Bronchial epithelial cell (primary cell): ENCODE data around the gene MTERF1. TPM values are rescaled to one million over a fixed set of nuclear protein-coding genes. Genes with fewer than 3 reads are reported as not detected.

ENCODE experiments used
- DNase-seq: peaks from one replicate; pipeline ENCODE4 v3.0.0-alpha.2; 2010; ENCODE audit warnings: low read depth
- FAIRE-seq: peaks from 2 replicates; lab custom pipeline; 2011; peaks lifted over from hg19 to GRCh38; lab: Jason Lieb, UNC
- H3K27me3 ChIP-seq: 2 replicates; pipeline ENCODE4 v1.5.1; 2011; ENCODE audit warnings: low read length; ENCODE audit not compliant: control insufficient read depth, insufficient read depth
- H3K36me3 ChIP-seq: 2 replicates; pipeline ENCODE4 v1.5.1; 2011; ENCODE audit warnings: low read length; ENCODE audit not compliant: control insufficient read depth, insufficient read depth
- H3K4me3 ChIP-seq: 2 replicates; pipeline ENCODE4 v1.5.1; 2011; ENCODE audit warnings: mild to moderate bottlenecking, low read depth, low read length, control low read depth
- CTCF ChIP-seq: IDR thresholded peaks from 2 replicates; pipeline ENCODE4 v1.5.1; 2011; ENCODE audit warnings: mild to moderate bottlenecking, moderate library complexity, low read length, control low read depth, inconsistent platforms; ENCODE audit not compliant: insufficient read depth, severe bottlenecking
- total RNA-seq: library from RNA; depleted of rRNA; stranded (reverse); fragments of >200 nt; gene quantifications from 2 replicates; pipeline ENCODE4 v1.2.1, GENCODE V29; 2014

The MTERF1 gene
- total RNA-seq, 1 donor from 2014 or later: 10.3 TPM

GRCh38 chr7:91852263-91852741, 28.2 kb downstream of the MTERF1 start:
- Histone ChIP-seq H3K36me3 (no peaks in the 10 kb centered on the region), H3K27me3 (no peaks in the 10 kb centered on the region), H3K4me3 (no peak overlapping the region)
- peak; percentile 52 for TF ChIP-seq CTCF
- DNase-seq (peak; percentile 92), FAIRE-seq (no peak)

- Histone ChIP-seq H3K27me3 (no peaks in the 10 kb centered on the region), H3K36me3 (no peaks in the 10 kb centered on the region), H3K4me3 (no peak overlapping the region)
- no peak for TF ChIP-seq CTCF
- DNase-seq (peak; percentile 89), FAIRE-seq (no peak)
These were observed 30.0 kb downstream of the MTERF1 start for GRCh38 chr7:91850455-91850854.

GRCh38 chr7:91847876-91848588, 32.5 kb downstream of the MTERF1 start:
- no peak for TF ChIP-seq CTCF
- FAIRE-seq: no peak
- Histone ChIP-seq H3K4me3 (no peak overlapping the region), H3K36me3 (no peaks in the 10 kb centered on the region), H3K27me3 (no peaks in the 10 kb centered on the region)
- DNase-seq: no peak

- no peaks in the 10 kb centered on the region for H3K36me3 ChIP-seq
- no peak for DNase-seq
- no peak for FAIRE-seq
- no peak overlapping the region for H3K4me3 ChIP-seq
- TF ChIP-seq CTCF: no peak
- H3K27me3 ChIP-seq: no peaks in the 10 kb centered on the region
These were observed 33.3 kb downstream of the MTERF1 start for GRCh38 chr7:91847231-91847630.

- no peaks in the 10 kb centered on the region for H3K27me3 ChIP-seq
- FAIRE-seq: no peak
- DNase-seq: no peak
- H3K36me3 ChIP-seq: no peaks in the 10 kb centered on the region
- no peak overlapping the region for H3K4me3 ChIP-seq
- no peak for TF ChIP-seq CTCF
These were observed 34.1 kb downstream of the MTERF1 start for GRCh38 chr7:91846436-91846835.
